ENCODE results near the gene EVX2. TPM values are rescaled to one million over a fixed set of nuclear protein-coding genes. Genes with fewer than 3 reads are reported as not detected.
A peak's percentile ranks its signal among the peaks of the same experiment; 100 is the strongest.

Gene EVX2
- total and polyA plus RNA-seq, 8 donors, result not detected

DNA sequence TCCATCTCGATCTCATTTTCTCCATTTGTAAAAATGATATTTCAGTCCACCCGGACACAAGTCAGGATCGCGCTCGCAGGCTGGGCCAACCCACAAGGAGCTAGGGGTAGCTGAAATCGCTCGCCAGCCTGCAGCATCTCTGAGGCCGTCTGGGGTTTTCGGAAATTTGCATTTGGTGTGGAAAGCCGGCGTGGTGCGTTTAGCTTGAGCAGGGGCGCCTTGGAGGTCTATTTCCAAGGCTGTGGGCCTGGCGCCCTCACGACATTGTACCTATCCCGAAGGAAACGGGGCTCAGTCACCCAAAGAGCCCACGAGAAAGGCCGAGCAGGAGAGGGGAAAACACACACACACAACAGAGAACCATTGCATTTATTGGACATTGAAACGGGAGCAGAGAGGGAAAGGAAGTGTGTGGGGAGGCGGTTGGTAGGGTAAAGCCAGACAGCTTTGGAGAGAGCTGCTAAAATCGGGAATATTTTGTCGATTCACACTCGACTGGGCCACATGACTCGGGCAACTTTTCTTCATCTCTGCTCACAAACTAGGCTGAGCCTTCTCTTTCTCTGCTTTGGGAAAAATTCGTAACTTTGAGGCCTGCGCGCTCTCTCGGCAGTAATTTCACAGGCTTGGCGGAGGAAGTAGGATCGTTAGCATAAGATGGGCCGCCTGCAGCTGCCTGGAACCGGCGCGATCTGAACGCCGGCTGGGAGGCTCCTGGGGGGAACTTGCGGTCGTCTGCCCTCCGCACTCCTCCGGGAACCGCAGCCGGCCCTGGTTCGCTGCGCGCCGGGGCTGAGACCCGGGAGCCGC is 44.6 kb upstream of the EVX2 start:
- H3K27ac ChIP-seq, result no peak overlapping the region
- DNase-seq (peak in 1 of 4 donors; percentile 61), ATAC-seq (no peak)
- H3K27me3 ChIP-seq, result peaks cover 96 to 100% of the 10 kb centered on the region in 2 donors
- H3K9me3 ChIP-seq, result no peaks in the 10 kb centered on the region
- peaks cover 0 to 41% of the 10 kb centered on the region in 2 donors for H3K4me1 ChIP-seq
- TF ChIP-seq, protein P1, sequence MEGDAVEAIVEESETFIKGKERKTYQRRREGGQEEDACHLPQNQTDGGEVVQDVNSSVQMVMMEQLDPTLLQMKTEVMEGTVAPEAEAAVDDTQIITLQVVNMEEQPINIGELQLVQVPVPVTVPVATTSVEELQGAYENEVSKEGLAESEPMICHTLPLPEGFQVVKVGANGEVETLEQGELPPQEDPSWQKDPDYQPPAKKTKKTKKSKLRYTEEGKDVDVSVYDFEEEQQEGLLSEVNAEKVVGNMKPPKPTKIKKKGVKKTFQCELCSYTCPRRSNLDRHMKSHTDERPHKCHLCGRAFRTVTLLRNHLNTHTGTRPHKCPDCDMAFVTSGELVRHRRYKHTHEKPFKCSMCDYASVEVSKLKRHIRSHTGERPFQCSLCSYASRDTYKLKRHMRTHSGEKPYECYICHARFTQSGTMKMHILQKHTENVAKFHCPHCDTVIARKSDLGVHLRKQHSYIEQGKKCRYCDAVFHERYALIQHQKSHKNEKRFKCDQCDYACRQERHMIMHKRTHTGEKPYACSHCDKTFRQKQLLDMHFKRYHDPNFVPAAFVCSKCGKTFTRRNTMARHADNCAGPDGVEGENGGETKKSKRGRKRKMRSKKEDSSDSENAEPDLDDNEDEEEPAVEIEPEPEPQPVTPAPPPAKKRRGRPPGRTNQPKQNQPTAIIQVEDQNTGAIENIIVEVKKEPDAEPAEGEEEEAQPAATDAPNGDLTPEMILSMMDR (IDR thresholded peaks at IDR 0.05), result no peak
- H3K36me3 ChIP-seq, result no peaks in the 10 kb centered on the region
- no peak overlapping the region for H3K4me3 ChIP-seq
- intact Hi-C loops (cut with DNase I), result loop anchor here in 1 of 2 donors (5.0 kb wide), 2 partner anchors 424 to 1019 kb away; no protein-coding TSS in a partner anchor

DNA sequence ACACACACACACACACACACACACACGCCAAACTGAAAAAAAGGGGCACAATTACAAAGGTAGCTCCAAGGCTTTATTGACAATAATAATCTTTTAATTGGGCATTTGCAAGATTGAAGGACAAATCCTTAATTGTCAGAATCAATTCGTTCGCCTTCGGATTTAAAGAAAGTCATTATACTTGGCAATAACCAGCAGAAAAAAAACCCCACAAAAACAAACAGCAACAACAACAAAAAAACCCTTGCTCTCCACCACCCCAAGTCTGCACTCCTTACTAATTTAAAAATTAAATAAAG is 44.0 kb upstream of the EVX2 start:
- DNase-seq, result no peak
- H3K4me1 ChIP-seq, result peaks cover 0 to 47% of the 10 kb centered on the region in 2 donors
- H3K27me3 ChIP-seq, result peaks cover 96 to 100% of the 10 kb centered on the region in 2 donors
- intact Hi-C loops (cut with DNase I), result loop anchor here in 1 of 2 donors (5.0 kb wide), 2 partner anchors 425 to 1020 kb away; no protein-coding TSS in a partner anchor
- no peaks in the 10 kb centered on the region for H3K36me3 ChIP-seq
- no peak overlapping the region for H3K4me3 ChIP-seq
- H3K9me3 ChIP-seq, result no peaks in the 10 kb centered on the region
- TF ChIP-seq, protein P1 (IDR thresholded peaks at IDR 0.05), result no peak
- no peak for ATAC-seq
- no peak overlapping the region for H3K27ac ChIP-seq

DNA sequence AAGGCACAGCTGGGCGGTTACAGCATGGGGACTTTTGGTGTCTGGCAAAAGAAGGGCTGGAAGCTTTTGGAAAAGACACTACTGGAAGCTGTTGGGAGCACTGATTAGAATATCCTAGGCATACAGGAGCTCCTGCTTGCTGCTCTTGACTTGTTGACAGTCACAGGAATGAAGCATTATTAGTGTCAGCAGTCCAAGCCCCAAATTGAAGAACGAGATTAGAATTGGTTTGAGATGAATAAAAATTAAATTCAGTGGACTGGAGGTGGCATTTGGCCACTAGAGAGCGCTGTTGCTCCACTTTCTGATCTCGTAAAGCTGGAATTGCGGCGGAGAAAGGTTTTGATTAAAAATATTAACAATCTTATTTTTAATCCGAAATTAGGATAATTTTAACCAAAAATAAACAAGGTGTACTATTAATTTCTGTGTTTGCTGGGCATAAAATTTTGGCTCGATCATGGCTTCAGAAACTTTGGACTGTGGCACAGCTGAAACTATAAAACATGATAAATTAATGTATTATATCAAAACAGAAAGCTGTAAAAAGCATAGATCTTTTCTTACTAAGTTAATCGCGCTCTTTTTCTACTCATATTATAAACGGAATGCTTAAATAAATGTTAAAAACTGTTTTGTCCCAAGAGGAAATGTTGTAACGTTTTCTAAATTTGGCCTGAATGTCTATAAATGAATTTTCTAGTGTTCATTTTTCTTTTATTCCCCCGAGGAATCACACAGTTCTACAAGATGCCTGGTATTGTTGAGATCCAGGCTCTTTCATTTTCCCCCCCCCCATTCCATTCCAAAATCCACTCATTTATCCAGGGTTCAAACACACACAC is 43.4 kb upstream of the EVX2 start:
- peak; percentile 51 for ATAC-seq
- H3K36me3 ChIP-seq, result no peaks in the 10 kb centered on the region
- TF ChIP-seq, protein P1 (IDR thresholded peaks at IDR 0.05), result peak; percentile 68 to 86
- DNase-seq, result peak in 2 of 4 donors; percentile 52 to 79
- intact Hi-C loops (cut with DNase I), result loop anchor here in 1 of 2 donors (5.0 kb wide), 2 partner anchors 425 to 1020 kb away; no protein-coding TSS in a partner anchor
- H3K4me1 ChIP-seq, result peaks cover 0 to 47% of the 10 kb centered on the region in 2 donors
- H3K9me3 ChIP-seq, result no peaks in the 10 kb centered on the region
- no peak overlapping the region for H3K27ac ChIP-seq
- H3K4me3 ChIP-seq, result no peak overlapping the region
- H3K27me3 ChIP-seq, result peaks cover 96 to 100% of the 10 kb centered on the region in 2 donors

DNA sequence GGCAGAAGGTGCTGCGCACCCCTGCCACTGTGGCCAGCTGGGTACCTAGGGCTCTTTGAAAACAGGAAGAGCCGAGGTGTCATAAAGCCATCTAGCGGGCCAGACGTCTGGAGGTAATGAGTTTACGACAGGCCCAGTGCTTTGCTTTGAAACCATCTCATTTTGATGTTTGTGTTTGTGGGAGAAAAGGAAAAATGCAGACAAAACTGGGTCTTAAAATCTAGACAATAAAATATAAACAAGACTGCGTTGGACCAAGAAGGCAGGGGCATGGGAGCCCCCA is 42.0 kb upstream of the EVX2 start:
- Histone ChIP-seq H3K27me3 (peaks cover 96 to 100% of the 10 kb centered on the region in 2 donors), H3K9me3 (no peaks in the 10 kb centered on the region), H3K4me3 (no peak overlapping the region), H3K4me1 (peaks cover 0 to 44% of the 10 kb centered on the region in 2 donors), H3K27ac (no peak overlapping the region), H3K36me3 (no peaks in the 10 kb centered on the region)
- intact Hi-C loops (cut with DNase I), result loop anchor here in 1 of 2 donors (5.0 kb wide), 2 partner anchors 427 to 1022 kb away; no protein-coding TSS in a partner anchor
- ATAC-seq (no peak), DNase-seq (no peak)
- TF ChIP-seq, protein P1 (IDR thresholded peaks at IDR 0.05), result no peak

Data from left lung (tissue), 10 donors.